GM15510 (cell line): ENCODE data around the gene TTPAL.

Experiments used
- POLR2A ChIP-seq: IDR thresholded peaks from 3 replicates; pipeline ENCODE4 v1.6.1; 2011; ENCODE audit warnings: borderline replicate concordance; ENCODE audit not compliant: insufficient read length; ENCODE audit errors: extremely low read depth

Gene TTPAL

GRCh38 chr20:44455126-44455525 is 20.5 kb upstream of the TTPAL start:
- TF ChIP-seq POLR2A: no peak

- TF ChIP-seq POLR2A: no peak
These were observed 19.1 kb upstream of the TTPAL start for GRCh38 chr20:44456611-44457010.

- no peak for TF ChIP-seq POLR2A
These were observed 18.7 kb upstream of the TTPAL start for GRCh38 chr20:44457016-44457415.

- TF ChIP-seq POLR2A: no peak
These were observed 16.4 kb upstream of the TTPAL start for GRCh38 chr20:44459271-44459670.

GRCh38 chr20:44460795-44461141 is 14.9 kb upstream of the TTPAL start:
- no peak for TF ChIP-seq POLR2A

GRCh38 chr20:44461142-44461802 is 14.4 kb upstream of the TTPAL start:
- no peak for TF ChIP-seq POLR2A

GRCh38 chr20:44461803-44462174 is 13.9 kb upstream of the TTPAL start:
- no peak for TF ChIP-seq POLR2A

GRCh38 chr20:44463466-44463865 is 12.2 kb upstream of the TTPAL start:
- no peak for TF ChIP-seq POLR2A

- TF ChIP-seq POLR2A: no peak
These were observed 11.2 kb upstream of the TTPAL start for GRCh38 chr20:44464514-44464913.

GRCh38 chr20:44465001-44465560 is 10.6 kb upstream of the TTPAL start:
- TF ChIP-seq POLR2A: no peak

GRCh38 chr20:44467289-44467883 is 8.3 kb upstream of the TTPAL start:
- TF ChIP-seq POLR2A: no peak

GRCh38 chr20:44468044-44468782 is 7.5 kb upstream of the TTPAL start:
- no peak for TF ChIP-seq POLR2A

- TF ChIP-seq POLR2A: no peak
These were observed 5.3 kb upstream of the TTPAL start for GRCh38 chr20:44470327-44470726.

GRCh38 chr20:44471481-44471882 is 4.2 kb upstream of the TTPAL start:
- TF ChIP-seq POLR2A: no peak

- TF ChIP-seq POLR2A: no peak
These were observed 341 bp upstream of the TTPAL start for GRCh38 chr20:44475372-44475693.

- no peak for TF ChIP-seq POLR2A
These were observed 1.5 kb downstream of the TTPAL start for GRCh38 chr20:44477151-44477550.
